Lung microvascular endothelial cell (primary cell): ENCODE results near the gene ALOX5. TPM values are rescaled to one million over a fixed set of nuclear protein-coding genes. Genes with fewer than 3 reads are reported as not detected.
"Not testable (repeated sequence)": the region's sequence is repeated elsewhere in the genome, so short reads cannot be mapped to it uniquely, and the experiment has no call there.

ENCODE experiments used
- DNase-seq, 2 donors: peaks; one replicate each; pipeline versions ENCODE4 v3.0.0 to v3.0.0-alpha.2; 2010; ENCODE audit warnings: low read depth in 2 of 2
- total RNA-seq: library from RNA; depleted of rRNA; stranded (reverse); fragments of >200 nt; gene quantifications from 2 replicates; pipeline ENCODE4 v1.2.1, GENCODE V29; 2014

Gene ALOX5
- total RNA-seq, result not detected in 2 replicates

- DNase-seq, result peak in 1 of 2 donors; percentile 29
Measured at GRCh38 chr10:45373576-45374349, at the start of gene ALOX5. Gene ALOX5, plus strand, starts transcription at chr10:45374216. Its CDS starts 64 bp downstream, at chr10:45374280.

GRCh38 chr10:45325116-45325515 is 48.9 kb upstream of the ALOX5 start:
- no peak for DNase-seq

- not testable (repeated sequence) for DNase-seq
Measured at GRCh38 chr10:45326864-45327263, 47.2 kb upstream of the ALOX5 start.

DNA sequence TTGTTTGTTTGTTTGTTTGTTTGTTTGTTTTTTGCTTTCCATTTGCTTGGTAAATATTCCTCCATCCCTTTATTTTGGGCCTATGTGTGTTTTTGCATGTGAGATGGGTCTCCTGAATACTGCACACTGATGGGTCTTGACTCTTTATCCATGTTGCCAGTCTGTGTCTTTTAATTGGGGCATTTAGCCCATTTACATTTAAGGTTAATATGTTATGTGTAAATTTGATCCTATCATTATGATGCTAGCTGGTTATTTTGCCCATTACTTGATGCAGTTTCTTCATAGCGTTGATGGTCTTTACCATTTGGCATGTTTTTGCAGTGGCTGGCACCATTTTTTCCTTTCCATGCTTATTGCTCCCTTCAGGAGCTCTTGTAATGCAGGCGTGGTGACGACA is 42.2 kb upstream of the ALOX5 start:
- not testable (repeated sequence) for DNase-seq

GRCh38 chr10:45339894-45340293 is 34.1 kb upstream of the ALOX5 start:
- DNase-seq, result no peak

DNA sequence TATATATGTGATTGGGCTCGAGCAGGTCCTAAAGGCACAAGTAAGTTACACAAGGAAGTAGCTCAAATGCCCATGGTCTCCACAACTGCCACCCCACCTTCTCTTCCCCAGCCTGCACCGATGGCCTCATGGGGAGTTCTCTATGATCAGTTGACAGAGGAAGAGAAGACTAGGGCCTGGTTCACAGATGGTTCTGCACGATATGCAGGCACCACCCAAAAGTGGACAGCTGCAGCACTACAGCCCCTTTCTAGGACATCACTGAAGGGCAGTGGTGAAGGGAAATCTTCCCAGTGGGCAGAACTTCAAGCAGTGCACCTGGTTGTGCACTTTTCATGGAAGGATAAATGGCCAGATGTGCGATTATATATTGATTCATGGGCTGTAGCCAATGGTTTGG is 33.6 kb upstream of the ALOX5 start:
- DNase-seq, result not testable (repeated sequence)

DNA sequence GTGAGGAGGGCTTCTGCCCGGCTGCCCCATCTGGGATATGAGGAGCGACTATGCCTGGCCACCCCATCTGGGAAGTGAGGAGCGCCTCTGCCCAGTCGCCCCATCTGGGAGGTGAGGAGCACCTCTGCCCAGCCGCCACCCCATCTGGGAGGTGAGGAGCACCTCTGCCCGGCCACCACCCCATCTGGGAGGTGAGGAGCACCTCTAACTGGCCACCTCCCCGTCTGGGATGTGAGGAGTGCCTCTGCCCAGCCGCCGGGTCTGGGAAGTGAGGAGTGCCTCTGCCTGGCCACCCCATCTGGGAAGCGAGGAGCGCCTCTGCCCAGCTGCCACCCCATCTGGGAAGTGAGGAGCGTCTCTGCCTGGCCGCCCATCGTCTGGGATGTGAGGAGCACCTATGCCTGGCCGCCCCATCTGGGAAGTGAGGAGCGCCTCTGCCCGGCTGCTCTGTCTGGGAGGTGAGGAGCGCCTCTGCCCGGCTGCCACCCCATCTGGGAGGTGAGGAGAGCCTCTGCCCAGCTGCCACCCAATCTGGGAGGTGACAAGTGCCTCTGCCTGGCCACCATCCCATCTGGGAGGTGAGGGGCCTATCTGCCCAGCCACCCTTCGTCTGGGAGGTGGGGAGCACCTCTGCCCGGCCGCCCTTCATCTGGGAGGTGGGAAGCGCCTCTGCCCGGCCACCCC is 27.2 kb upstream of the ALOX5 start:
- DNase-seq, result not testable (repeated sequence)

DNA sequence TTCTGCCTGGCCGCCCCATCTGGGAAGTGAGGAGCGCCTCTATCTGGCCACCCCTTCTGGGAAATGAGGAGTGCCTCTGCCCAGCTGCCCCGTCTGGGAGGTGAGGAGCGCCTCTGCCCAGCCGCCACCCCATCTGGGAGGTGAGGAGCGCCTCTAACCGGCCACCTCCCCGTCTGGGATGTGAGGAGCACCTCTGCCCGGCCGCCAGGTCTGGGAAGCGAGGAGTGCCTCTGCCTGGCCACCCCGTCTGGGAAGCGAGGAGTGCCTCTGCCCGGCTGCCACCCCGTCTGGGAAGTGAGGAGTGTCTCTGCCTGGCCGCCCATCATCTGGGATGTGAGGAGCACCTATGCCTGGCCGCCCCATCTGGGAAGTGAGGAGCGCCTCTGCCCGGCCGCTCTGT is 26.6 kb upstream of the ALOX5 start:
- not testable (repeated sequence) for DNase-seq

DNA sequence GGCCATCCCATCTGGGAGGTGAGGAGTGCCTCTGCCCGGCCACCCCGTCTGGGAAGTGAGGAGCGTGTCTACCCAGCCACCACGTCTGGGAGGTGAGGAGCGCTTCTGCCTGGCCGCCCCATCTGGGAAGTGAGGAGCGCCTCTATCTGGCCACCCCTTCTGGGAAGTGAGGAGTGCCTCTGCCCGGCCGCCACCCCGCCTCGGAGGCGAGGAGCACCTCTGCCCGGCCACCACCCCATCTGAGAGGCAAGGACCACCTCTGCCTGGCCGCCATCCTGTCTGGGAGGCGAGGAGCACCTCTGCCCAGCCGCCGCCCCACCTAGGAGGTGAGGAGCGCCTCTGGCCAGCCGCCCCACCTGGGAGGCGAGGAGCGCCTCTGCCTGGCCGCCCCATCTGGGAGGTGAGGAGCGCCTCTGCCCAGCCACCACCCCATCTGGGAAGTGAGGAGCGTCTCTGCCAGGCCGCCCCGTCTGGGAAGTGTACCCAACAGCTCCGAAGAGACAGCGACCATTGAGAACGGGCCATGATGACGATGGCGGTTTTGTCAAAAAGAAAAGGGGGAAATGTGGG is 25.7 kb upstream of the ALOX5 start:
- DNase-seq, result not testable (repeated sequence)

DNA sequence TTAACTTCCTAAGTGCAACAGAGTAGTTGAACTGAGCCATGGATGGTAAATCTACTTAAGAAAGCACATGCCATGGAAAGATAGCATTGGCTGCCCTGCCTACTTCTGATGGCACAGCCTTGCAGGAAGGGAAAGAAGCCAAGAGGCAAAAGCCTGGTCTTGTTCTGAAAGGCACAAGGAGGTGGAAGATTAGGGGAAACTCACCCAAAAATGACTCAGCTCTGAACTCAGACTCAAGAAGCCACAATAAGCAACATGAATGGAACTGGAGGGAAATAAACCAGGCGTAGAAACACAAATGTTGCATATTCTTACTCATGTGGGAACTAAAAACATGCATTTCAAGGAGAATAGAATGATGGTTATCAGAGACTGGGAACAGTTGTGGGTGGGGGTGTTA is 20.8 kb upstream of the ALOX5 start:
- DNase-seq, result no peak

DNA sequence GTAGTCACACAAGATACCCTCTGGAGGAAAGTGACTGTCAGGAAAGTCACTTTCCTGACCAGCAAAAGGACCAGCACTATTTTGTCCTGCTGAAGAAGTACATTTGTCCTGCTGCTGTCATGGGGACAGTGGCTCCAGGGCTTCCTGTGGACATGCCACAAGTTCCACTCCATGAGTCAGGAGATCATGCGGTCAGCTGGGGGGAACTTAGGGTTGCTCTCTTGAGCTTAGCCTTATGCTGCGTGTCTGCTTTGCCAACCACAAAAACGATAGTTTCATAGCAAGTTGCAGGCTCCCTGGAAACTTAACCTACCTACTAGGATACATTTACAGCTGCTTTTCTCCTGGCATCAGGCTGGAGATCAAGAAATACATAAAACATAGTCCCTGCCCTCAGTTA is 19.8 kb upstream of the ALOX5 start:
- DNase-seq, result no peak

DNA sequence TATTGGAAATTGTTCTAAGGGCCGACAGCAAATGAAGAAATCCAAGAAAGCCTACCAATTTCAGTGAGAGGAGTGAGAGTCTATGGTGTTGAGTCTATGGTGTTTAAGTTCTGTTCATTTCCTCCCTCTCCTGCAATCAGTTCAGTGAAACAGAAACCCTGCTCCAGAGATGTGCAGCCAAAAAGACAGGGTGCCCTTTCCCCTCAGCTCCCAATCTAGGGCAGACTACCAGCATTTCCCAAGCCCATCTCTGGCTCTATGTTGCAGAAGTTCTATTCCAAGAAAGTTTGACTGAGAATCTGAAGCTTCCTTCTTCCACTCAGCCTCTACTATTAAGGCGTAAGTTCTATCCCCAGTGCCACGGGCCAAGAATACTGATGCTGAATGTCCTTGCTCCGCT is 18.5 kb upstream of the ALOX5 start:
- DNase-seq, result no peak

GRCh38 chr10:45358961-45359360 is 15.1 kb upstream of the ALOX5 start:
- DNase-seq, result not testable (repeated sequence)

- DNase-seq, result not testable (repeated sequence)
Measured at GRCh38 chr10:45361983-45362799, 11.8 kb upstream of the ALOX5 start.

- not testable (repeated sequence) for DNase-seq
Measured at GRCh38 chr10:45367643-45368042, 6.4 kb upstream of the ALOX5 start.

- no peak for DNase-seq
Measured at GRCh38 chr10:45368181-45368580, 5.8 kb upstream of the ALOX5 start.

- no peak for DNase-seq
Measured at GRCh38 chr10:45370202-45370955, 3.6 kb upstream of the ALOX5 start.

DNA sequence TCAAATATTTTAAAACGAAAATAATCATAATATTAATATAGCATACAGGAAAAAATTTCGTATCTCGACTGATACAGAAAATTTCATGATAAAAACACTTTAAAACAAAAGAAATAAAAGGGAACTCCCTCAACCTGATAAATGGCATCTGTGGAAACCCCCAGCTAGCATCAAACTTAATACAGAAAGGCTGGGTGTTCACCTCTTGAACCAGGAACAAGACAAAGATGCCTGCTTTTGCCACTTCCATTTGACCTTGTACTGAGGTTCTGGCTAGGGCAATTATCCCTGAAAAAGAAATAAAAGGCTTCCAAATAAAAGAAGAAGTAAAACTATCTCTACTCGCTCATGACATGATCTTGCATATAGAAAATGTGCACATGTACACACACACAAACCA is 2.5 kb upstream of the ALOX5 start:
- no peak for DNase-seq

DNA sequence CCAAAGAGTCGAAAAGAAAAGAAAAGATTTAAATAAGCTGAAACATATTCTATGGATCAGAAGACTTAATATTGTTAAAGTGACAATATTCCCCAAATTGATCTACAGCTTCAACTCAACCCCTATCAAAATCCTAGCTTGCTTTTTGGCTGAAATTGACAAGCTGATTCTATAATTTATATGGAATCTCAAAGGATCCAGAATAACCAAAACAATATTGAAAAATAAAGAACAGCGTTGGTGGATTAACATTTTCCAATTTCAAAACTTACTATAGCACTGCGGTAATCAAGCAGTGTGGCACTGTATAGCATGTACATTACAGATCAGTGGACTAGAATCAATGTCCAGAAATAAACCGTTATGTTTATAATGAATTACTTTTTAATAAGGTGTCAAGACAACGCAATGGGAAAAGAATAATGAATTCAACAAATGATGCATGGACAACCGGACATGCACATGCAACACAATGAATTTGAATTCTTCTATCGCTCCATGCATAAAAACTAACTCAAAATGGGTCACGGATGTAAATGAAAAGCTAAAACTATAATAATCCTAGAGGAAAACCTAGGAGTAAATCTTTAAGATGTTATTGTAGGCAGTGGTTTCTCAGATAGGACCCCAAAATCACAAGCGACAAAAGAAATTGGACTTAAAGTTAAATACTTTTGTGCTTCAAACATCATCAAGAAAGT is 1.6 kb upstream of the ALOX5 start:
- DNase-seq, result no peak

DNA sequence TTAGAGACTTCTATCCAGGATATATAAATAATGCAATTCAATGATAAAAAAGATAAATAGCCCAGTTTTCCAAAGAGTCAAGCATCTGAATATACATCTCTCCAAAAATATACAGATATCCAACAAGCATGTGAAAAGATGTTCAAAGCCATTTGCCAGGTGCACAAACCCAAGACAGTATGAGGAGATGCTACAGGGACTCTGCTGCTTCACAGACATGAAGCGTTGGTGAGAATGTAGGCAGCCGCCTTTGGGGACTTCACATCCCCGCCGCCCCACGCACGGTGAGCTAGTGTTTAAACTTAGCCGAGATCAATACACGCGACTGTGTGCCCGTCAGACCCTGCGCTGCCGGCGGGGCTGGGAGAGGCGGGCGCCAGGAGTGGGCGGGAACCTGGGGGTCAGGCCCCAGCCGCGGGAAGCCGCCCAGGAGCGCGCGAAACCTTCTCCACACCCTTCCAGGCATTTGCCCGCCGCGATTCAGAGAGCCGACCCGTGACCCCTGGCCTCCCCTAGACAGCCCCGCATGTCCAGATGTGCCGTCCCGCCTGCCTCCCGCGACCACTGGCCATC is 927 bp upstream of the ALOX5 start:
- DNase-seq, result no peak
